Activated T-helper 9 cell treated with anti-CD3 and anti-CD28 coated beads, Interleukin-2, amount 50 U/mL, for 16 hours (primary cell): ENCODE measurements around the gene PRKCE.
"Not testable (repeated sequence)": the region's sequence is repeated elsewhere in the genome, so short reads cannot be mapped to it uniquely, and the experiment has no call there.

ENCODE experiments used
- DNase-seq: peaks from one replicate; pipeline ENCODE4 v3.0.0-alpha.2; 2020; ENCODE audit warnings: low read depth

The PRKCE gene

GRCh38 chr2:45909677-45910191, 258.3 kb downstream of the PRKCE start:
- no peak for DNase-seq

GRCh38 chr2:45910473-45911060, 259.1 kb downstream of the PRKCE start:
- no peak for DNase-seq

- DNase-seq, result no peak
Observed at GRCh38 chr2:45911538-45911937, 260.1 kb downstream of the PRKCE start.

- DNase-seq, result no peak
Observed at GRCh38 chr2:45912109-45912508, 260.6 kb downstream of the PRKCE start.

- DNase-seq, result no peak
Observed at GRCh38 chr2:45913539-45913938, 262.1 kb downstream of the PRKCE start.

GRCh38 chr2:45915523-45915922, 264.0 kb downstream of the PRKCE start:
- DNase-seq, result no peak

- not testable (repeated sequence) for DNase-seq
Observed at GRCh38 chr2:45917561-45918176, 266.2 kb downstream of the PRKCE start.

GRCh38 chr2:45918463-45919159, 267.1 kb downstream of the PRKCE start:
- DNase-seq, result no peak

GRCh38 chr2:45919160-45919650, 267.7 kb downstream of the PRKCE start:
- no peak for DNase-seq

- DNase-seq, result no peak
Observed at GRCh38 chr2:45919711-45920111, 268.2 kb downstream of the PRKCE start.

- DNase-seq, result no peak
Observed at GRCh38 chr2:45921921-45922320, 270.4 kb downstream of the PRKCE start.

- DNase-seq, result no peak
Observed at GRCh38 chr2:45922577-45922988, 271.1 kb downstream of the PRKCE start.

GRCh38 chr2:45923701-45924100, 272.2 kb downstream of the PRKCE start:
- DNase-seq, result no peak

GRCh38 chr2:45925026-45925425, 273.6 kb downstream of the PRKCE start:
- DNase-seq, result no peak

- no peak for DNase-seq
Observed at GRCh38 chr2:45925636-45926366, 274.3 kb downstream of the PRKCE start.

GRCh38 chr2:45928946-45929345, 277.5 kb downstream of the PRKCE start:
- DNase-seq, result no peak

GRCh38 chr2:45929674-45930395, 278.4 kb downstream of the PRKCE start:
- DNase-seq, result no peak

GRCh38 chr2:45930396-45930792, 278.9 kb downstream of the PRKCE start:
- DNase-seq, result no peak

GRCh38 chr2:45932278-45932975, 281.0 kb downstream of the PRKCE start:
- DNase-seq, result no peak

GRCh38 chr2:45935791-45936622, 284.5 kb downstream of the PRKCE start:
- DNase-seq, result no peak
